ENCODE measurements around the gene IQCM.
"Not testable (repeated sequence)": the region's sequence is repeated elsewhere in the genome, so short reads cannot be mapped to it uniquely, and the experiment has no call there.

Gene IQCM

GRCh38 chr4:149511558-149512298 lies 303.9 kb downstream of the IQCM start:
- DNase-seq (ENCODE audit: low spot score) = no peak
- Histone ChIP-seq H3K4me3 (no peak overlapping the region), H3K27ac (no peak overlapping the region)
- no peak for TF ChIP-seq CTCF (IDR thresholded peaks at IDR 0.05)

- H3K4me3 ChIP-seq; DNase-seq (ENCODE audit: low spot score); H3K27ac ChIP-seq: not testable (repeated sequence)
These were observed 308.3 kb downstream of the IQCM start for GRCh38 chr4:149507309-149507708.

GRCh38 chr4:149500806-149501205 lies 314.8 kb downstream of the IQCM start:
- H3K27ac ChIP-seq = no peak overlapping the region
- TF ChIP-seq CTCF (IDR thresholded peaks at IDR 0.05) = no peak
- no peak for DNase-seq (ENCODE audit: low spot score)
- H3K4me3 ChIP-seq = no peak overlapping the region

- no peak overlapping the region for H3K27ac ChIP-seq
- DNase-seq (ENCODE audit: low spot score) = no peak
- TF ChIP-seq CTCF (IDR thresholded peaks at IDR 0.05) = no peak
- H3K4me3 ChIP-seq = no peak overlapping the region
These were observed 315.9 kb downstream of the IQCM start for GRCh38 chr4:149499726-149500125.

GRCh38 chr4:149498246-149498645 lies 317.4 kb downstream of the IQCM start:
- TF ChIP-seq CTCF (IDR thresholded peaks at IDR 0.05) = no peak
- Histone ChIP-seq H3K4me3 (no peak overlapping the region), H3K27ac (no peak overlapping the region)
- no peak for DNase-seq (ENCODE audit: low spot score)

- no peak for TF ChIP-seq CTCF (IDR thresholded peaks at IDR 0.05)
- Histone ChIP-seq H3K4me3 (no peak overlapping the region), H3K27ac (no peak overlapping the region)
- DNase-seq (ENCODE audit: low spot score) = no peak
These were observed 322.2 kb downstream of the IQCM start for GRCh38 chr4:149493492-149493891.

GRCh38 chr4:149489321-149489720 lies 326.3 kb downstream of the IQCM start:
- H3K4me3 ChIP-seq = no peak overlapping the region
- no peak overlapping the region for H3K27ac ChIP-seq
- no peak for DNase-seq (ENCODE audit: low spot score)
- TF ChIP-seq CTCF (IDR thresholded peaks at IDR 0.05) = no peak
